Dedifferentiated amniotic fluid mesenchymal stem cell (primary cell): ENCODE results near the gene CPED1.
A peak's percentile ranks its signal among the peaks of the same experiment; 100 is the strongest.
"Not testable (repeated sequence)": the region's sequence is repeated elsewhere in the genome, so short reads cannot be mapped to it uniquely, and the experiment has no call there.

Experiments used
- DNase-seq: peaks from one replicate; pipeline ENCODE4 v3.0.0-alpha.2; 2016; ENCODE audit errors: extremely low spot score

CPED1 gene

DNA sequence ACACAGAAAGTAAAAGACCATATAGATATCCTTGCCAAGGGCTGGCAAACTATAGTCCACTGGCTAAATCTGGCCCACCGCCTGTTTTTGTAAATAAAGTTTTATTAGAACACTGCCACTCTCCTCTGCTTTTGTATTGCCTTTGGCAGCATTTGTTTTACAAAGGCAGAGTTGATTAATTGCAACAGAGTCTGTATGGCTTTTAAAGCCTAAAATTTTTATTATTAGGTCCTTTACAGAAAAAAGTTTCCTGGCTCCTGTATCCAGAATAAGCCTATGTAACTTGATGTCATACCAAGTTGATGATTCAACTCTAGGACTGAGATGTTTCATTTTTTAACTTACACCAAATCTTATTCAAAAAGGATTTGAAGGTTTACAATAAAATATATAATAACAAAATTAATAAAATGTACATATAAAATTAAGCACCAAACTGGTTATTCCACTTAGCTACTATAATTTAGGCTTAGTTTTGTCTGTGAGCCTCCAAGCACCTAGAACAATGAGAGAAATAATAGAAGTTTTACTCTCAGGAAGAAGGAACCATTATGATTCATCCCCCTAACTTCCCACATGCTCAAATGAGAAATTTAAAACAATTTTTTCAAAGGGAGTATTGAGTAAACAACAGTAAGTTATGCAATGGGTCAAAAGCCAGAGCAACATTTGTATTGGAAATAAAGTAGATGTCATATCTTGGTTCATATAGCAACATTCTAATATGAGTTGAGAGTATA, 31.9 kb downstream of the CPED1 start:
- DNase-seq: peak; percentile 69

DNA sequence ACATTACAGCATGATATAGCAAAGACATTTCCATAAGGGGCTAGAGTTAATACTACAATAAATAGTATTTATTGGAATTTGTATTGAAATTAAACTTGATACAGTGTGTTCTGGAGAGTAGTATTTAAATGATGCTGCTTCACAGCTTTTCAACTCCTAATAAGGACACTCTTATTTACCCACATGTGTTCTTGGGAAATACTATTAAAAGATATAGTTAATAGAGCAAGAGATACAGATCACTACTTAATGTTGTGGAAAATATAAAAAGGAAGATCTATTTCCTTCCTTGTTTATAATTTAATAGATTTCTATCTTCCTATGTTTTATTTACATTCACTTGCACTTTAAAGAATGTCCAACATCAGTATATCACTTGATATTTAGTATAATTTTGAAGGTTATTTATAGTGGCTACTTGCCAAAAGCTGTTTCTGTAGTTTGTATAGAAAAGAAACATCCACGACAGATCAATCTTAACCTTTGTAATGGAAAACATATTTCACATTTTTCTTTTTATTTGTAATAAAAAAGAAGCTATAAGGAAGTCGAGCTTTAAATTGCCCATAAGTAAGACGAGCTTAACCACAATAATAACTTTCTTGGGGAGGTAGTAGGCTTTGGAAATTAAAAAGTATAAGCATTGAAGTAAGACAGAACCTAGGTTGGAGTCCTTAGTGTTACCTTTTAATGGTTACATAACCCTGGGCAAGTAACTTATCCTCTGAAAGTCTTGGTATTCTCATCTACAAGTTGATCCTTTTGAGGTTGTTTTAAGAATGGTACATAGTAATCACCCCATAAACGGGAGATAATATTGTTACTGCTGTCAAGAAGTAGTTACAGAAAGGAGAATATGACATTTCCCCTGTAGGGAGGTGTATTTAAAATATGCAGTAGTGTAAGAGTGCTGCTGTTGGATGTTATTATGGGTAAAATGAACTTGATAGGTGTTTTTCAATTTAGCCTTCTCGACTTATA, 32.8 kb downstream of the CPED1 start:
- DNase-seq: no peak

DNA sequence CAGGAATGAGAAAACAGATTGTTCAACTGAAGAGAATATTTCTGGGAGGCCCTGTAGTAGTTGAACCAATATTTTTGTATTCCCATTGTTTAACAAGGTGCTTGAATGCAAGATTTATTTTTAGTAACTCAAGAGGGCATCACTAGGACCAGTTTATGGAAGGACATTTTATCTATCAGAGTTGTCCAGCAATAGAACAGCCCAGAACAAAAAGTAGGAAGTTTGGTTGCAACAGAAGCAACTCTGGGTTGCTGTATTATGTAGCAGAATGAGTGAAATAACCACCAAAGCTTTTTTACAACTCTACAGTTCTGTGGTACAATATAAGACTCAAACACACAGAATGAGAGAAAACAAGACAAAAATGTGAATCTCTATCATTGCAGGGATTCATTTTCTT, 34.7 kb downstream of the CPED1 start:
- DNase-seq: no peak

DNA sequence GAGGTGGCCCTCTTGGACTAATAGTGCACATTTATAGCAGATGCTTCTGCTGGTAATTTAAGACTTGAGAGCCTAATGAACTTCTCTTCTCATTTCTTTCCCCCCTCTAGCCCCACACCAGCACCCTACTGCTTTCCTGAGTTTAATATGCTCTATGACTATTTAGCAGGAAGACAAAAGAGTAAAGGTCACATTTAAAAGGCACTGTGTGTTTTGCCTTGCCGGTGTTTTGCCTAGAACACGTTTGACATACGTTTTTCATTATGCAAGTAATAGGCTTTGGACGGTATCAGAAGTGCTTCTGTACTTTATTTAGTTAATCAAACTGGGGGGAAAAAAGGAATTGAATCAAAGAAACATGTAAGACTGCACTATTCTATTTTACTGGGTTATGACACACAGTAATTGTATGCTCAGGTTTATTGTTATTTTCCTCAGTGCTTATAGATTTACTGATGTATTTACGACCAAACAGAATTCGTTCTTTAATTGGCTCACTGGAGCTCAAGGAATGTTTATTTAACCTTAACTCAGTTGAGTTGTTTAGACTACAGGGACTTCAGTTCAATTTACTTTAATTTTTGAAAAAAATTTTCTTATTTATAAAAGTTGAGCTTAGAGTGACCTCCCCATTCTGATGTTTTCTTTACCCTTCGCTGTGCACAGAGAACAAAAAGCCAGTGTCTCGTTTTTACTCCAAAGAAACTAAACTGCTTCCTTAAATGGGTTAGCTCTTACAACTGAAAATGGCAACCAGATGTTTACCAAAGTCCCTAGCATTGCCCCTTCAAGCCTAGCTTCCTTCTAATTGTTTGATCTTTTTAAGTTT, 35.4 kb downstream of the CPED1 start:
- no peak for DNase-seq

DNA sequence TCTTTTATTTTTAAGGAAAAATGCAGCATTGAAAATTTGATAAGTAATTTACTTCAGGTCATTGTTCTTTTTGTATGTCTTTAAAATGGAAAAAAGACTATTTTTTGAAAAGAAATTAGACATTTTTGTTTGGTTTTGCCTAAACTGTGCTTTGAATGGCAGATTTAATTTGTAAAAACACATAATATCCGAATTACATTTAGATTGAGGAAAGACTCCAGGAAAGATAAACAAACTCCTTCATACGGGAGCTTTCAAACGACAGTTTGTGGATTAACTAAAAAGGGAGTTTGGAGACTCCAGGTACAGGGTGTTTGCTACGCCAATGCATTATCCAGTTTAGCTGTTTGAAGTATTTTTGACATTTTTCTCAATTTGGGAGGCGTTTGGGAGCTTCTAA, 36.1 kb downstream of the CPED1 start:
- no peak for DNase-seq

DNA sequence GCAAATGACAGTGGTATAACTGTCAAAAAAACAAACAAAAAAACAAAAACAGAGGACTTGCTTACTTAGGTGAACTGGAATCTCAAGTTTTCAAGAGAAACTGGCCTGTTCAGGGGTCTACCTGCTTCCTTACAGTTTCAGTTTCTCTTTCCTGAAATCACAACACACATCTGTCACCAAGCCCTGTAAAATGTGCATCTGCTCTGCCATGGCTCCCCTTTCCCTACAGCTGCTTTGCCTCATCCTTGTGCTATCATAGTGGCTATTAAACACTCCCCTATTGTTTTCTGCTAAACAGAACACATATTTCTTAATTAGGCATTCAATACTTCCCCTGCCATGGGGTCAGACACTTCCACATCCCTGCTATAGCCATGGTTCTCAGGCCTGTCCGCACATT, 37.6 kb downstream of the CPED1 start:
- DNase-seq: no peak

DNA sequence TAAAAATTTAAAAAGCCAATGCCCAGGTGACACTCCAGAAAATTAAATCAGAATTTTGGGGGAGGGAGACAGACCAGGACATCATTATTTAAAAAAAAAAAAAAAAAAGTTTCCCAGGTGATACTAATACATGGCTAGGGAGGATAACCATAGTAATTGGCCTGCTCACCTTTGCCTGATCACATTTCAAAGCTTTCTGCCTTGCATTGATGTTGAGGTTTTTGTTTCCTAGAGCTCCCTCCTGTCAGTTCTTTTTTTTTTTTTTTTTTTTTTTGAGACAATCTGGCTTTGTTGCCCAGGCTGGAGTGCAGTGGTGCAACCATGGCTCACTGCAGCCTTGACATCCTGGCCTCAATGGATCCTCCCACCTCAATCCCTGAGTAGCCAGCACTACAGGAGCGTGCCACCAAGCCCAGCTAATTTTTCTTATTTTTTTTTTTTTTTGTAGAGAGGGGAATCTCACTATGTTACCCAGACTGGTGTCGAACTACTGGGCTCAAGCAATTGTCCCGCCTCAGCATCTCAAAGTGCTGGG, 38.1 kb downstream of the CPED1 start:
- DNase-seq: no peak

DNA sequence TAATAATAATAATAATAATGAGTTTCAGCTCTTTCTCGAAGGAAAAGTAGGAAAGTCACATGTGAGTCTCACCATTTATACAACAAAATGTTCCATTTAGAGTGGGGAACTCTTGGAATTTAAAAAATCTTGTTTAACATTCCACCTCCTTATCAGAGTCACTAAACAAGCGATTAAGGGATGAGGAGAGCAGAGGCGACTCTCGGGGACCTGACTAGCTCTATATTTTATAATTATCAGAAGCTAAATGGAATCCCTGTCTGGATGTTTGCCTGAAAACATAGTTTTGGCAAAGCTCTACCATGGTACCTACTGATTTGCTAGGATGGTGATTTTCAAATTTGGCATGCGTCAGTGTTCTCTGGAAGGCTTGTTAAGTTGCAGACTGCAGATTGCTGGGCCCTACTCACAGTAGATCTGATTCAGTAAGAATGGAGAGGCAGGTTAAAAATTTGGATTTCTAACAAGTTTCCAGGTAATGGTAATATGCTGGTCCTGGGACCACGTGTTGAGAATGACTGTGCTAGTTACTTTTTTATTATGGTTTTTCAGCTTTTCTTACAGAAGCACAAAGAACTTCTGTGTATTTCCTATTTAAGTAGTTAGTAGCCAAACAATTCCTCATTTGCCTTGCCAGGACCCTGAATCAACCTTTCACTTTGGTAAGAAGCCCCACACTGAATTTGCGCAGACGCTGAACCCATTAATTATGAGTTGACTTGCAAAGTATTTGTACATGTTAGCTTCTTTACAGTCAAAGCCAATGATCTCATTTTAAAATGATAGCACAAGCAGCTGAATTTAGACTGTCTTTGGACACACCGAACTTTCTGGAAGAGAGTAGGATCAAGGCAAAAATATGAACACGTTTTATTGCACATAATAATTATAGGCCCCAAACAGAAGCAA, 39.5 kb downstream of the CPED1 start:
- no peak for DNase-seq

DNA sequence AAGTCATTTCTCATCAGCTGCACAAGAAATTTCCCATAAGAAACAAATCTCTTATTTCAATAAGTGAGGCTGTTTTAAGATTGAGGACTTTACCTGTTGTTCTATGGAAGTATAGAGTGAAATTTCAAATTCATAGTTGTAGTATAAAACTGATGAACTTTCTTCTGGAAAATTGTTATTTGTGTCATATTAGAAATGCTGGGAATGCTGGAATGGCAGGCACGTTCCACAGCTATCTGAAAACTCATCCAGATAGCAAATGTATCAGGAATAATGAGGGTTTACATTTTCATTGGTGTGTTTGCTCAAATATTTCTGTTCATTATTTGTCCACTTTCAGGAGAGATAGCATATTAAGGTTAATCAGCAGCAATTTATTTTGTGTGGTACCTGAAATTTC, 40.8 kb downstream of the CPED1 start:
- DNase-seq: no peak

DNA sequence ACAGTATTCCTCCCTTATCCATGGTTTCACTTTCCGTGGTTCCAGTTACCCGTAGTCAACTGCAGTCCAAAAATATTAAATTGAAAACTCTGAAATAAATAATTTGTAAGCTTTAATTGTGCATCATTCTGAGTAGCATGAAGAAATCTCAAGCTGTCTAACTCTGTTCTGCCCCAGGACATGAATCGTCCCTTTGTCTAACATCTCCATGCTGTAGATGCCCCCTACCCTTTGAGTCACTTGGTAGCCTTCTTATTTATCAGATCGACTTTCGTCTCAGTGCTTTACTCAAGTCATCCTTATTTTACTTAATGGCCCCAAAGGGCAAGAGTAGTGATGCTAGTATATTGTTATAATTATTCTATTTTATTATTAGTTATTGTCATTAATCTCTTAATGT, 41.8 kb downstream of the CPED1 start:
- no peak for DNase-seq

DNA sequence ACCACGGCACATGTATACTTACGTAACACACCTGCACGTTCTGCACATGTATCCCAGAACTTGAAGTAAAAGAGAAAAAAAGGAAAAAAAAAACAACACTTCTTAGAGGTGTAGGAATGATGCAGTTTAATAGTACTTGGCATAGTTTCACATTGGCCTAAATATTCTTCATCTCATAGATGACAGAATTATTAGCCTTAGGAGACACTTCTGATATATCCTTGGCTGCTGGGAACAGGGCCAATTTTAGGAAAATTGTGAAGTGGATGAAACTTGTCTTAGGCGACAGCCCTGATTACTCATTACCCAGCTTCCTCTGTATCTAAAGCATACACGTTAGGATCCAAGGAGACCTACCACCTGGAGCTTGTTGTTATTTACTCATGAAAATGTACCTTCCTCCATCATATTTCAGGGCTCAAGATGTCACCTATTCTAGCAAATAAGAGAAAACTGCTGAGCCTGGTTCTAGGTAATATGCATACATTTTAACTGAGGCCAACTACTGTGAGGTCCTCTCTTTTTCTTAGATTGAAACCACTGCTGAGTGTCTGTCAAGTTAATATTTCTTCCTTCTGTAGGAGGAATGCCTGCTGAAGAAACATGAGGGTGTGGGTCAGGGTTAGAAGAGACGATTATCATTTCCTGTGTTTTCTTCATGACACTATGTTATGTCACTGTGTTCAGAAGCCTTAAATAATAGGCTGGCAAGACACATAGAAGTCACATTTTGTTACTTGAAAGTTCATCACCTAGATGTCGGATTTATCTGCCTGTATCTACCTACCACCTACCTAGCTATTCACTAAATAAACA, 44.3 kb downstream of the CPED1 start:
- no peak for DNase-seq

DNA sequence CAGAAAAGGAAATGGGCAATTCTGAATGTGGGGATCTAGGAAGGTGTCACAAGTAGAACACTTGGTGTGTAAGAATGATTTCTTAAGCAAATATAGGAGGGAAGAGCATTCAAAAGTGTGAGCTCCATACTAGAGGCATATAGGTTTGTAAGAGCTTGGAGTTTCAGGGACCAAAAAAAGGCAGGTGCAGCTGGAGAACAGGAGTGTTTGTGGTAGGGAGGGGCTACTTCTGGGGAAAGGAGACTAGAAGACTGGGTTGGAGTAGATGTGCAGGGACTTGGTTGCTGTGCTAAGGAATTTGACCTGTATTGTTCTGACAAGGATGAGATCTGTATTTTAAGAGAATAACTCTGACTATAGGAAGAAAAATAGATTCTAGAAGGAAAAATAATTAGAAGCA, 46.4 kb downstream of the CPED1 start:
- no peak for DNase-seq

DNA sequence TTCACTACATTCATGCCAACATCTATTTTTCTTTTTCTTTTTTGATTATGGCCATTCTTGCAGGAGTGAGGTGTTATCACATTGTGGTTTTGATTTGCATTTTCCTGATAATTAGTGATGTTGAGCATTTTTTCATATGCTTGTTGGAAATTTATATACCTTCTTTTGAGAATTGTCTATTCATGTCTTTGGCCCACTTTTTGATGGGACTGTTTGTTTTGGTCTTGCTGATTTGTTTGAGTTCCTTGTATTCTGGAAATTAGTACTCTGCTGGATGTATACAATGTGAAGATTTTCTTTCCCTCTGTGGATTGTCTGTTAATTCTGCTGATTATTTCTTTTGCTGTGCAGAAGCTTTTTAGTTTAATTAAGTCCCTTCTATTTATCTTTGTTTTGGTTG, 48.3 kb downstream of the CPED1 start:
- not testable (repeated sequence) for DNase-seq

DNA sequence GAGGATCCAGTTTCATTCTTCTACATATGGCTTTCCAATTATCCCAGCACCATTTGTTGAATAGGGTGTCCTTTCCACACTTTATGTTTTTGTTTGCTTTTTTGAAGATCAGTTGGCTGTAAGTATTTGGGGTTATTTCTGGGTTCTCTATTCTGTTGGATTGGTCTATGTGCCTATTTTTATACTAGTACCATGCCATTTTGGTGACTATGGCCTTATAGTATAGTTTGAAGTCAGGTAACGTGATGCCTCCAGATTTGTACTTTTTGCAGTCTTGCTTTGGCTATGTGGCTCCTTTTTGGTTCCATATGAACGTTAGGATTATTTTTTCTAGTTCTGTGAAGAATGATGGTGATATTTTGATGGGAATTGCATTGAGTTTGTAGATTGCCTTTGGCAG, 48.8 kb downstream of the CPED1 start:
- not testable (repeated sequence) for DNase-seq

DNA sequence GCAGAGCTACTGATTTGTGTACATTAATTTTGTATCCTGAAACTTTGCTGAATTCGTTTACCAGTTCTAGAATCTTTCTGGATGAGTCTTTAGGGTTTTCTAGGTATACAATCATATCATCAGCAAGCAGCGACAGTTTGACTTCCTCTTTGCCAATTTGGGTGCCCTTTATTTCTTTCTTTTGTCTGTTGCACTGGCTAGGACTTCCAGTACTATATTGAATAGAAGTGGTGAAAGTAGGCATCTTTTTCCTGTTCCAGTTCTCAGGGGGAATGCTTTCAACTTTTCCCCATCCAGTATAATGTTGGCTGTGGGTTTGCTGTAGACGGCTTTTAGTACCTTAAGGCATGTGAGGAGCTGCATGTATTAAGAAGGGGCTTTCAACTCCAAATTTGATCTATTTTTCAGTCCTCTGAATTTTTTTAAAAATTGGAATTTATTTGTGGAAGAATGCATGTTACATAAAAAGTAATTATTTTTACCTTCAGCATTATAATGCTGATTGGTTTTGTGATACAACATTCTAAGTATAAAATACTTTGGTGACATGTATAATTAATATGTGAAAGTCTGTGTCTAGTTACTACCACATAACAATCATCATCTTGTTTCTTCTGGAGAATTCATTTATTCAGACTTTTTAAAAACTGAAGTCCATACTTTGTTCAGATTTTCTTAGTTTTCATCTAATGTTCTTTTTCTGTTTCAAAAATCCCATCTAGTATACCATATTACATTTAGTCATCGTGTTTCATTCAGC, 49.6 kb downstream of the CPED1 start:
- no peak for DNase-seq

DNA sequence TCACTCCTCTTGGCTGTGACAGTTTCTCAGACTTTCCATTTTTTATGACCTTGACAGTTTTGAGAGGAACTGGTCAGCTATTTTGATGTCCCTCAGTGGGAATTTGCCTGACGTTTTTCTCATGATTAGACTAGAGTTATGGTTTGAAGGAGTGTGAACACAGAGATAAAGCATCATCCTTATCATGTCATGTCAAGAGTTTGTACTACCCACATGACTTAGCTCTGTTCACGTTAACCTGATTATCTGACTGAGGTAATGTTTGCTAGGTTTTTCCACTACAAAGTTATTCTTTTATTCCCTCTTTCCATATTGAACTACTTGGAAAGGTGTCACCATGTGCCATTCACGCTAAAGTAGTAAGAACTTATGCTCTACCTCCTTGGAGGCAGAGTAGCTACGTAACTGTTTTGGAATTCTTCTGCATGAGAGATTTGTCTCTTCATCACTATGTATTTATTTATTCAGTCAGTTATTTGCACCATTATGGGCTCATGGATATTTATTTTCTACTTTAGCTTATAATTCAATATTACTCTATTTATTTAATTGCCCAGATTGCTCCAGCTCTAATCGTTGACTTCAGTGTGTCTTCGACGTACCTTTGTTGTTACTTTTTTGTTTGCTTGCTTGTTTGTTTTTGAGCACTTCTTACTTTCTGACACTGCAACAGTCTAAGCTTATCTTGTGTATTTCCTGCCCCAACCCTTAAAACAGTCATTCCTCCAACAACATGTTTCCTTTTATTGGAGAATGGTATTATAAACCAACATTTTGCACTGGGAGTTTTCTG, 50.4 kb downstream of the CPED1 start:
- no peak for DNase-seq

DNA sequence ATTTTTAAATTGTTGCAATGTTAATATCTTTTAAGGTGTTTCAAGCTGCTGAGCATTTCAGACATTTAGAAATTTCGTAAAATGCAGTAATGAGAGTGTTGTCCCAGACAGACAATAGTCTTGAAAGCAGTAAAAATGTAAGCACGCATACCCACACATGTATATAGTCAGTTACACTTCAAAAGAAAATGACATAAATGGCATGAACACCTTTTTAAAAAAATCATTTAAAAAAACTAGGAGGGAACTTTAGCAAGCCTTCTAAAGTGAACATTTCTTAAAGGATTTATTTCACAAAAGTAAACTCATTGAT, 51.0 kb downstream of the CPED1 start:
- no peak for DNase-seq

DNA sequence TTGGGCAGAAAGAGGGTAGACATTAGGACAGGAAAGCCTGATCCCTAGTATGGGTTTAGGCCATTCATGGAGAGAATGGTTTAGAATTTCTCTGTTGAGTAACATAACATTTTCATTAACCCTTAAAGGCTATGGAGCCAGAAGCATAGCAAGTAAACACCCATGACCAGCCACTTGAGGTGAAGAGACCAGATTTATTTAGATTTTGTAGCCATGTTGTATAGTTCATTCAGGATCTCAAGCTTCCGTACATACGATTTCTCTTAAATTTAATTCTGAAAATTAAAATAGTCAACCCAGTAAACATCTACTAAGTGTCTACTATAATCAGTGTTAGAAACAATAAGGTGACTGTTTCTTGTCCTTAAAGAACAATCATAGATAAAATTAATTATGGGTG, 51.5 kb downstream of the CPED1 start:
- DNase-seq: no peak
